HepG2 (cell line): Measurements from ENCODE around the gene GCN1. TPM values are rescaled to one million over a fixed set of nuclear protein-coding genes. Genes with fewer than 3 reads are reported as not detected.
A peak's percentile ranks its signal among the peaks of the same experiment; 100 is the strongest.

Source experiments
- KDM6A ChIP-seq: IDR thresholded peaks from 2 replicates; pipeline ENCODE4 v1.6.1; 2016; ENCODE audit warnings: low read depth
- MEIS2 ChIP-seq: sonication (generic); formaldehyde crosslinking; IDR thresholded peaks from 2 replicates; pipeline ENCODE4 v1.9.0; 2021; ENCODE audit warnings: mild to moderate bottlenecking, missing genetic modification reagents
- NR2F6 ChIP-seq, 2 experiments: IDR thresholded peaks; 2 replicates each; pipeline ENCODE4 v1.6.1; 2016; ENCODE audit warnings: antibody characterized with exemption in 1 of 2, mild to moderate bottlenecking in 1 of 2
- PAWR ChIP-seq: sonication (generic); formaldehyde crosslinking; IDR thresholded peaks from 2 replicates; pipeline ENCODE4 v1.4.0; 2020; ENCODE audit warnings: missing genetic modification reagents, mild to moderate bottlenecking, borderline replicate concordance
- SMAD1 ChIP-seq: sonication (generic); formaldehyde crosslinking; IDR thresholded peaks from 2 replicates; pipeline ENCODE4 v1.4.0; 2020; ENCODE audit warnings: missing genetic modification reagents, low read depth, mild to moderate bottlenecking, borderline replicate concordance
- STAT5B ChIP-seq: sonication (generic); formaldehyde crosslinking; IDR thresholded peaks from 2 replicates; pipeline ENCODE4 v1.4.0; 2020; ENCODE audit warnings: missing genetic modification reagents
- WIZ ChIP-seq: sonication (generic); formaldehyde crosslinking; IDR thresholded peaks from 2 replicates; pipeline ENCODE4 v1.5.1; 2020; ENCODE audit warnings: mild to moderate bottlenecking, missing genetic modification reagents
- ZNF264 ChIP-seq: sonication (generic); formaldehyde crosslinking; IDR thresholded peaks from 2 replicates; pipeline ENCODE4 v1.4.0; 2020; ENCODE audit warnings: missing genetic modification reagents
- ZNF501 ChIP-seq: sonication (generic); formaldehyde crosslinking; IDR thresholded peaks from 2 replicates; pipeline ENCODE4 v1.5.1; 2020; ENCODE audit warnings: mild to moderate bottlenecking, moderate library complexity, missing genetic modification reagents
- ZNF776 ChIP-seq: sonication (generic); formaldehyde crosslinking; IDR thresholded peaks from 2 replicates; pipeline ENCODE4 v1.4.0; 2020; ENCODE audit warnings: mild to moderate bottlenecking, missing genetic modification reagents
- polyA plus RNA-seq, 8 experiments: library from polyadenylated mRNA; depleted of rRNA in 3 of 8; stranded (reverse) in 7 of 8; unstranded in 1 of 8; fragments of >200 nt; fragmentation: Illumina TruSeq in 4 of 8; extraction: Trizol in 4 of 8; gene quantifications; 2 replicates each; pipeline versions ENCODE4 v1.2.1 to v1.2.3, GENCODE V29; 2011 to 2016; ENCODE audit warnings: low read depth in 4 of 8, missing spikeins in 1 of 8, mixed read lengths in 1 of 8; ENCODE audit not compliant: insufficient read depth in 1 of 8
- total RNA-seq, 5 experiments: library from RNA; depleted of rRNA; stranded (reverse); fragments of >200 nt; fragmentation: Illumina TruSeq; extraction: Trizol; gene quantifications; 2 replicates each; pipeline ENCODE4 v1.2.3, GENCODE V29; 2016; ENCODE audit warnings: low read depth in 1 of 5
- TF ChIP-seq, protein P1 (sequence below): sonication (generic); formaldehyde crosslinking; IDR thresholded peaks from 2 replicates; pipeline ENCODE4 v1.5.1; 2020; ENCODE audit warnings: mild to moderate bottlenecking, missing genetic modification reagents
- TF ChIP-seq, protein P2 (sequence below): sonication (generic); formaldehyde crosslinking; IDR thresholded peaks from 2 replicates; pipeline ENCODE4 v1.4.0; 2020; ENCODE audit warnings: missing genetic modification reagents, mild to moderate bottlenecking, borderline replicate concordance
- TF ChIP-seq, protein P3 (sequence below): sonication (generic); formaldehyde crosslinking; IDR thresholded peaks from 2 replicates; pipeline ENCODE4 v1.4.0; 2020; ENCODE audit warnings: missing genetic modification reagents
- TF ChIP-seq, protein P4 (sequence below), 2 experiments: fragments of 450-650 bp in 1 of 2; sonication (generic) in 1 of 2; formaldehyde crosslinking; IDR thresholded peaks; 2 replicates each; pipeline versions ENCODE4 v1.5.0 to v1.8.0; 2020 to 2022; ENCODE audit warnings: mild to moderate bottlenecking in 1 of 2, missing genetic modification reagents in 1 of 2
- TF ChIP-seq, protein P5 (sequence below): sonication (generic); formaldehyde crosslinking; IDR thresholded peaks from 2 replicates; pipeline ENCODE4 v1.4.0; 2020; ENCODE audit warnings: missing genetic modification reagents, mild to moderate bottlenecking, borderline replicate concordance

GCN1 gene
- total and polyA plus RNA-seq, 2 of the 13 experiments (the other 11 are each of a cell fraction or from before 2014, with no cell fraction given): 58.2 to 83.0 TPM

DNA sequence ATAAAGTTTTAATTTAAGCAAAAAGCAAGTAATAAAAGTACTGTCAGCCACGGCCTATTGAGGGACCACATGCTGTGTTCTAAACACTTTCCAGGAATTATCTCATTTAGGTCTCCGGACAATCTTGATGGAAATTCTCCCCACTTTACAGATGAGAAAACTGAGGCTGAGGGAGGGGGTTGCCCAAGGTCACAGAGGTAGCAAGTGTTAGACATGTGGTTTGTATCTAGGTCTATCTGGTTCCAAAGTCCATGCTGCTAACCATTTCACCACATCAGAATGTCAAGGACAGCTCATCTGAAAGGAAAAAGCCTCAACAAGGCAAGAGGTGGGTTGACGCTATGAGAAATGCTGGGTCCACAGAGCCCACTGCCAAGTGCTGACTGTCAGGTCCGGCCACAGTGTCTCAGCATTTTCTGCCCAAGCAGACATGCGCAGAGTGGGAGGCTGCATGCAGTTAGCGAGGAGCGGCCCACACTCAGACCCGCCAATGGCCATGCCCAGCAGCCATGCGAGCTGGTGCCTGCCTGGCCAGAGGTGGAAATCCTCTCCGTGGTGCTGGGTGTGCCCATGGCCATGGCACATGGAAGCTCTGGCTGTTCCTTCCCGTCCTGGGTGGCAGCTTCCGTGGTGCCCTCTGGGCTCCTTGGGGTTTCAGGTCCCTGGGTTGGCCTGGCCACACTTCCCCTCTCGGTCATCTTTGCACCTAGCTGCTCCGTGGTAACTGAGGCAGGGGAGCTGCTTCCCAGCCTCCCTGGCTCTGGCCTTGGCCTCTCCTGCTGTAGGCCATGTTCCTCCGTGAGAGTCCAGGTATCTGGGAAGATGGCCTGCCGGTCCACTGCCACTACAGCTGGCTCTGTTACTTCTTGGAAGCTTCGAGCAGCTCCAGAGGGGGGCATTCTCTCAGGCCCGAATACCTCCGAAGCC lies 24.4 kb upstream of the GCN1 start (continued):
- TF ChIP-seq, protein P1, sequence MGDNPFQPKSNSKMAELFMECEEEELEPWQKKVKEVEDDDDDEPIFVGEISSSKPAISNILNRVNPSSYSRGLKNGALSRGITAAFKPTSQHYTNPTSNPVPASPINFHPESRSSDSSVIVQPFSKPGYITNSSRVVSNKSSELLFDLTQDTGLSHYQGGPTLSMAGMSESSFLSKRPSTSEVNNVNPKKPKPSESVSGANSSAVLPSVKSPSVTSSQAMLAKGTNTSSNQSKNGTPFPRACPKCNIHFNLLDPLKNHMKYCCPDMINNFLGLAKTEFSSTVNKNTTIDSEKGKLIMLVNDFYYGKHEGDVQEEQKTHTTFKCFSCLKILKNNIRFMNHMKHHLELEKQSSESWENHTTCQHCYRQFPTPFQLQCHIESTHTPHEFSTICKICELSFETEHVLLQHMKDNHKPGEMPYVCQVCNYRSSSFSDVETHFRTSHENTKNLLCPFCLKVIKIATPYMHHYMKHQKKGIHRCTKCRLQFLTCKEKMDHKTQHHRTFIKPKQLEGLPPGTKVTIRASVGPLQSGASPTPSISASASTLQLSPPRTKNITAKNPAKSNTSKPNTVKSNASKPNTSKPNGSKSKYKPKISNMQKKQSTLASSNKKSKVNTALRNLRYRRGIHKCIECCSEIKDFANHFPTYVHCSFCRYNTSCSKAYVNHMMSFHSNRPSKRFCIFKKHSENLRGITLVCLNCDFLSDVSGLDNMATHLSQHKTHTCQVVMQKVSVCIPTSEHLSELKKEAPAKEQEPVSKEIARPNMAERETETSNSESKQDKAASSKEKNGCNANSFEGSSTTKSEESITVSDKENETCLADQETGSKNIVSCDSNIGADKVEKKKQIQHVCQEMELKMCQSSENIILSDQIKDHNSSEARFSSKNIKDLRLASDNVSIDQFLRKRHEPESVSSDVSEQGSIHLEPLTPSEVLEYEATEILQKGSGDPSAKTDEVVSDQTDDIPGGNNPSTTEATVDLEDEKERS (CRISPR knock-in tag): no peak
- TF ChIP-seq, protein P2, sequence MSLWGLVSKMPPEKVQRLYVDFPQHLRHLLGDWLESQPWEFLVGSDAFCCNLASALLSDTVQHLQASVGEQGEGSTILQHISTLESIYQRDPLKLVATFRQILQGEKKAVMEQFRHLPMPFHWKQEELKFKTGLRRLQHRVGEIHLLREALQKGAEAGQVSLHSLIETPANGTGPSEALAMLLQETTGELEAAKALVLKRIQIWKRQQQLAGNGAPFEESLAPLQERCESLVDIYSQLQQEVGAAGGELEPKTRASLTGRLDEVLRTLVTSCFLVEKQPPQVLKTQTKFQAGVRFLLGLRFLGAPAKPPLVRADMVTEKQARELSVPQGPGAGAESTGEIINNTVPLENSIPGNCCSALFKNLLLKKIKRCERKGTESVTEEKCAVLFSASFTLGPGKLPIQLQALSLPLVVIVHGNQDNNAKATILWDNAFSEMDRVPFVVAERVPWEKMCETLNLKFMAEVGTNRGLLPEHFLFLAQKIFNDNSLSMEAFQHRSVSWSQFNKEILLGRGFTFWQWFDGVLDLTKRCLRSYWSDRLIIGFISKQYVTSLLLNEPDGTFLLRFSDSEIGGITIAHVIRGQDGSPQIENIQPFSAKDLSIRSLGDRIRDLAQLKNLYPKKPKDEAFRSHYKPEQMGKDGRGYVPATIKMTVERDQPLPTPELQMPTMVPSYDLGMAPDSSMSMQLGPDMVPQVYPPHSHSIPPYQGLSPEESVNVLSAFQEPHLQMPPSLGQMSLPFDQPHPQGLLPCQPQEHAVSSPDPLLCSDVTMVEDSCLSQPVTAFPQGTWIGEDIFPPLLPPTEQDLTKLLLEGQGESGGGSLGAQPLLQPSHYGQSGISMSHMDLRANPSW (CRISPR knock-in tag): no peak
- TF ChIP-seq MEIS2: no peak
- no peak for TF ChIP-seq ZNF776 (CRISPR knock-in tag)
- TF ChIP-seq, protein P3, sequence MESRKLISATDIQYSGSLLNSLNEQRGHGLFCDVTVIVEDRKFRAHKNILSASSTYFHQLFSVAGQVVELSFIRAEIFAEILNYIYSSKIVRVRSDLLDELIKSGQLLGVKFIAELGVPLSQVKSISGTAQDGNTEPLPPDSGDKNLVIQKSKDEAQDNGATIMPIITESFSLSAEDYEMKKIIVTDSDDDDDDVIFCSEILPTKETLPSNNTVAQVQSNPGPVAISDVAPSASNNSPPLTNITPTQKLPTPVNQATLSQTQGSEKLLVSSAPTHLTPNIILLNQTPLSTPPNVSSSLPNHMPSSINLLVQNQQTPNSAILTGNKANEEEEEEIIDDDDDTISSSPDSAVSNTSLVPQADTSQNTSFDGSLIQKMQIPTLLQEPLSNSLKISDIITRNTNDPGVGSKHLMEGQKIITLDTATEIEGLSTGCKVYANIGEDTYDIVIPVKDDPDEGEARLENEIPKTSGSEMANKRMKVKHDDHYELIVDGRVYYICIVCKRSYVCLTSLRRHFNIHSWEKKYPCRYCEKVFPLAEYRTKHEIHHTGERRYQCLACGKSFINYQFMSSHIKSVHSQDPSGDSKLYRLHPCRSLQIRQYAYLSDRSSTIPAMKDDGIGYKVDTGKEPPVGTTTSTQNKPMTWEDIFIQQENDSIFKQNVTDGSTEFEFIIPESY (CRISPR knock-in tag): peak; percentile 90
- no peak for TF ChIP-seq PAWR (CRISPR knock-in tag)
- TF ChIP-seq, protein P4, sequence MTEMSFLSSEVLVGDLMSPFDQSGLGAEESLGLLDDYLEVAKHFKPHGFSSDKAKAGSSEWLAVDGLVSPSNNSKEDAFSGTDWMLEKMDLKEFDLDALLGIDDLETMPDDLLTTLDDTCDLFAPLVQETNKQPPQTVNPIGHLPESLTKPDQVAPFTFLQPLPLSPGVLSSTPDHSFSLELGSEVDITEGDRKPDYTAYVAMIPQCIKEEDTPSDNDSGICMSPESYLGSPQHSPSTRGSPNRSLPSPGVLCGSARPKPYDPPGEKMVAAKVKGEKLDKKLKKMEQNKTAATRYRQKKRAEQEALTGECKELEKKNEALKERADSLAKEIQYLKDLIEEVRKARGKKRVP (CRISPR knock-in tag; IDR thresholded peaks at IDR 0.05): no peak
- TF ChIP-seq ZNF264: no peak
- TF ChIP-seq NR2F6 (IDR thresholded peaks at IDR 0.05): 0 out of 2 replicates have a peak, but pooled peaks have one; percentile 24
- peak; percentile 30; the same call in 1 of the 2 replicates for TF ChIP-seq NR2F6 (CRISPR knock-in tag; IDR thresholded peaks at IDR 0.05)
- no peak for TF ChIP-seq KDM6A
- TF ChIP-seq SMAD1: no peak
- TF ChIP-seq STAT5B (CRISPR knock-in tag): no peak
- TF ChIP-seq, protein P5, sequence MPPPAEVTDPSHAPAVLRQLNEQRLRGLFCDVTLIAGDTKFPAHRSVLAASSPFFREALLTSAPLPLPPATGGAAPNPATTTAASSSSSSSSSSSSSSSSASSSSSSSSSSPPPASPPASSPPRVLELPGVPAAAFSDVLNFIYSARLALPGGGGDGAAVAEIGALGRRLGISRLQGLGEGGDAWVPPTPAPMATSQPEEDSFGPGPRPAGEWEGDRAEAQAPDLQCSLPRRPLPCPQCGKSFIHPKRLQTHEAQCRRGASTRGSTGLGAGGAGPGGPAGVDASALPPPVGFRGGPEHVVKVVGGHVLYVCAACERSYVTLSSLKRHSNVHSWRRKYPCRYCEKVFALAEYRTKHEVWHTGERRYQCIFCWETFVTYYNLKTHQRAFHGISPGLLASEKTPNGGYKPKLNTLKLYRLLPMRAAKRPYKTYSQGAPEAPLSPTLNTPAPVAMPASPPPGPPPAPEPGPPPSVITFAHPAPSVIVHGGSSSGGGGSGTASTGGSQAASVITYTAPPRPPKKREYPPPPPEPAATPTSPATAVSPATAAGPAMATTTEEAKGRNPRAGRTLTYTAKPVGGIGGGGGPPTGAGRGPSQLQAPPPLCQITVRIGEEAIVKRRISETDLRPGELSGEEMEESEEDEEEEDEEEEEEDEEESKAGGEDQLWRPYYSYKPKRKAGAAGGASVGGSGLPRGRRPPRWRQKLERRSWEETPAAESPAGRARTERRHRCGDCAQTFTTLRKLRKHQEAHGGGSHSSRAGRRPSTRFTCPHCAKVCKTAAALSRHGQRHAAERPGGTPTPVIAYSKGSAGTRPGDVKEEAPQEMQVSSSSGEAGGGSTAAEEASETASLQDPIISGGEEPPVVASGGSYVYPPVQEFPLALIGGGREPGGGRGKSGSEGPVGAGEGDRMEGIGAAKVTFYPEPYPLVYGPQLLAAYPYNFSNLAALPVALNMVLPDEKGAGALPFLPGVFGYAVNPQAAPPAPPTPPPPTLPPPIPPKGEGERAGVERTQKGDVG: no peak
- no peak for TF ChIP-seq ZNF501 (CRISPR knock-in tag)
- TF ChIP-seq WIZ (CRISPR knock-in tag): no peak
